Smooth muscle cell (in vitro differentiated cells): Measurements from ENCODE around the gene RAB37. TPM values are rescaled to one million over a fixed set of nuclear protein-coding genes. Genes with fewer than 3 reads are reported as not detected.
A peak's percentile ranks its signal among the peaks of the same experiment; 100 is the strongest.

Experiments used
- DNase-seq: peaks from one replicate; lab custom pipeline; 2025; ENCODE audit not compliant: unreplicated experiment; lab: John Stamatoyannopoulos, UW
- H2AFZ ChIP-seq: fragments of 200-600 bp; sonication (generic); 2 replicates; pipeline ENCODE4 v1.6.0; 2016; ENCODE audit warnings: antibody characterized with exemption, low read depth, mild to moderate bottlenecking
- H3F3A ChIP-seq: fragments of 200-600 bp; sonication (generic); 2 replicates; pipeline ENCODE4 v1.6.0; 2017; ENCODE audit warnings: antibody characterized with exemption, low read depth
- H3K27ac ChIP-seq: fragments of 200-600 bp; sonication (generic); 2 replicates; pipeline ENCODE4 v1.5.1; 2016; ENCODE audit warnings: low read depth, mild to moderate bottlenecking
- H3K27me3 ChIP-seq: fragments of 200-600 bp; sonication (generic); 2 replicates; pipeline ENCODE4 v1.6.1; 2016; ENCODE audit warnings: low read depth, mild to moderate bottlenecking
- H3K36me3 ChIP-seq: fragments of 200-600 bp; sonication (generic); 2 replicates; pipeline ENCODE4 v1.5.1; 2016; ENCODE audit warnings: low read depth
- H3K4me1 ChIP-seq: fragments of 200-600 bp; sonication (generic); 2 replicates; pipeline ENCODE4 v1.5.1; 2016; ENCODE audit warnings: low read depth
- H3K4me2 ChIP-seq: fragments of 200-600 bp; sonication (generic); 2 replicates; pipeline ENCODE4 v1.6.0; 2016; ENCODE audit warnings: mild to moderate bottlenecking
- H3K4me3 ChIP-seq: fragments of 200-600 bp; sonication (generic); 2 replicates; pipeline ENCODE4 v1.5.1; 2016; ENCODE audit warnings: mild to moderate bottlenecking
- H3K79me2 ChIP-seq: fragments of 200-600 bp; sonication (generic); 2 replicates; pipeline ENCODE4 v1.6.0; 2016; ENCODE audit warnings: low read depth, mild to moderate bottlenecking
- H3K9ac ChIP-seq: fragments of 200-600 bp; sonication (generic); 2 replicates; pipeline ENCODE4 v1.6.0; 2016; ENCODE audit warnings: low read depth
- H3K9me3 ChIP-seq: fragments of 200-600 bp; sonication (generic); replicated peaks from 2 replicates; pipeline ENCODE4 v1.5.1; 2016; ENCODE audit warnings: low read depth
- H4K20me1 ChIP-seq: fragments of 200-600 bp; sonication (generic); 2 replicates; pipeline ENCODE4 v1.6.0; 2016; ENCODE audit warnings: low read depth
- CTCF ChIP-seq: fragments of 200-600 bp; sonication (generic); IDR thresholded peaks from 2 replicates; pipeline ENCODE4 v1.5.1; 2017; ENCODE audit warnings: borderline replicate concordance, mild to moderate bottlenecking, antibody characterized with exemption; ENCODE audit not compliant: insufficient read depth, poor library complexity, severe bottlenecking
- WGBS: methylation state at CpG from one replicate; pipeline ENCODE4 v1.1.7; 2016; ENCODE audit warnings: low lambda C conversion rate; 5-methylcytosine and 5-hydroxymethylcytosine counted together
- polyA plus RNA-seq: library from polyadenylated mRNA; unstranded; fragments of >200 nt; fragmentation: Nextera tagmentation; extraction: Ambion mirVana; gene quantifications from 2 replicates; pipeline ENCODE4 v1.2.1, GENCODE V29; 2016
- total RNA-seq: library from RNA; depleted of rRNA; stranded (reverse); fragments of >200 nt; gene quantifications from 2 replicates; pipeline ENCODE4 v1.2.3, GENCODE V29; 2014

The RAB37 gene
- total RNA-seq (not detected in 2 replicates), polyA plus RNA-seq (0.16 TPM in 1 of 2 replicates, not detected in the other)

GRCh38 chr17:74736513-74737298 is at the start of gene RAB37:
Gene RAB37, plus strand, starts transcription at chr17:74737256. Its CDS starts 17 bp downstream, at chr17:74737273.
- H3F3A ChIP-seq, result no peaks in the 10 kb centered on the region
- peak; percentile 28 for TF ChIP-seq CTCF
- no peak within 1 kb of the TSS for H3K9ac ChIP-seq
- no peaks in the 10 kb centered on the region for H3K9me3 ChIP-seq
- peak within 1 kb of the TSS; percentile 68 for H3K4me2 ChIP-seq
- no peaks in the 10 kb centered on the region for H3K36me3 ChIP-seq
- H2AFZ ChIP-seq, result no peak within 1 kb of the TSS
- no peaks in the 10 kb centered on the region for H4K20me1 ChIP-seq
- H3K27ac ChIP-seq, result no peak within 1 kb of the TSS
- no peaks in the 10 kb centered on the region for H3K79me2 ChIP-seq
- peak within 1 kb of the TSS; percentile 25 for H3K4me3 ChIP-seq
- peaks cover 57% of the 10 kb centered on the region for H3K27me3 ChIP-seq
- H3K4me1 ChIP-seq, result no peaks in the 10 kb centered on the region
- WGBS, result 5% methylated on average over 58 of the region's 67 CpGs
- no peak for DNase-seq

GRCh38 chr17:74687886-74688285 is 49.2 kb upstream of the RAB37 start:
- H3K27ac ChIP-seq, result no peak overlapping the region
- no peak for TF ChIP-seq CTCF
- WGBS, result 94% methylated on average over 3 of the region's 3 CpGs
- H3K4me3 ChIP-seq, result no peak overlapping the region
- no peak overlapping the region for H3K4me2 ChIP-seq
- no peak for DNase-seq
- no peaks in the 10 kb centered on the region for H3F3A ChIP-seq
- H3K4me1 ChIP-seq, result no peaks in the 10 kb centered on the region
- peaks cover 14% of the 10 kb centered on the region for H3K27me3 ChIP-seq
- H3K79me2 ChIP-seq, result no peaks in the 10 kb centered on the region
- H3K9me3 ChIP-seq, result no peaks in the 10 kb centered on the region
- no peak overlapping the region for H3K9ac ChIP-seq
- H4K20me1 ChIP-seq, result no peaks in the 10 kb centered on the region
- no peak overlapping the region for H2AFZ ChIP-seq
- no peaks in the 10 kb centered on the region for H3K36me3 ChIP-seq

GRCh38 chr17:74690409-74690825 is 46.6 kb upstream of the RAB37 start:
- H3K27ac ChIP-seq, result no peak overlapping the region
- 64% methylated on average over 6 of the region's 6 CpGs for WGBS
- H3K27me3 ChIP-seq, result peaks cover 23% of the 10 kb centered on the region
- no peak overlapping the region for H3K4me2 ChIP-seq
- no peaks in the 10 kb centered on the region for H3K36me3 ChIP-seq
- no peaks in the 10 kb centered on the region for H3F3A ChIP-seq
- TF ChIP-seq CTCF, result no peak
- no peaks in the 10 kb centered on the region for H3K9me3 ChIP-seq
- H4K20me1 ChIP-seq, result no peaks in the 10 kb centered on the region
- H3K4me1 ChIP-seq, result no peaks in the 10 kb centered on the region
- no peak overlapping the region for H3K4me3 ChIP-seq
- H2AFZ ChIP-seq, result no peak overlapping the region
- DNase-seq, result no peak
- no peaks in the 10 kb centered on the region for H3K79me2 ChIP-seq
- no peak overlapping the region for H3K9ac ChIP-seq

GRCh38 chr17:74691151-74691550 is 45.9 kb upstream of the RAB37 start:
- Histone ChIP-seq H4K20me1 (no peaks in the 10 kb centered on the region), H3K36me3 (no peaks in the 10 kb centered on the region), H3K9me3 (no peaks in the 10 kb centered on the region), H3K4me3 (no peak overlapping the region), H3K79me2 (no peaks in the 10 kb centered on the region), H3K4me2 (no peak overlapping the region), H3F3A (no peaks in the 10 kb centered on the region), H2AFZ (no peak overlapping the region), H3K4me1 (no peaks in the 10 kb centered on the region), H3K9ac (no peak overlapping the region), H3K27me3 (peaks cover 23% of the 10 kb centered on the region), H3K27ac (no peak overlapping the region)
- no peak for TF ChIP-seq CTCF
- no peak for DNase-seq
- WGBS, result 88% methylated on average over 8 of the region's 8 CpGs
